NCI-H1105 (cell line): ENCODE measurements around the gene TRAPPC4.
"Not testable (repeated sequence)": the region's sequence is repeated elsewhere in the genome, so short reads cannot be mapped to it uniquely, and the experiment has no call there.

Experiments
- DNase-seq: peaks from one replicate; lab custom pipeline; 2025; lab: John Stamatoyannopoulos, UW

TRAPPC4 gene

DNA sequence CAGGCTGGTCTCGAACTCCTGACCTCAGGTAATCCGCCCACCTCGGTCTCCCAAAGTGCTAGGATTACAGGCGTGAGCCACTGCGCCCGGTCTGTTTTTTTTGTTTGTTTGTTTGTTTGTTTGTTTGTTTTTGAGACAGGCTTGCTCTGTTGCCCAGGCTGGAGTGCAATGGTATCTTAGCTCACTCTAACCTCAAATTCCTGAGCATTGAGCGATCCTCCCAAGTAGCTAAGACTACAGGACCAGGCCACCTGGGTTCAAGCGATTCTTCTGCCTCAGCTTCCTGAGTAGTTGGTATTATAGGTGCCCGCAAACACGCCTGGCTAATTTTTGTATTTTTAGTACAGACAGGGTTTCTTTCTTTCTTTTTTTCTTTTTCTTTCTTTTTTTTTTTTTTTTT is 14.9 kb downstream of the TRAPPC4 start:
- not testable (repeated sequence) for DNase-seq

GRCh38 chr11:119034813-119035212 is 16.2 kb downstream of the TRAPPC4 start:
- DNase-seq, result no peak

DNA sequence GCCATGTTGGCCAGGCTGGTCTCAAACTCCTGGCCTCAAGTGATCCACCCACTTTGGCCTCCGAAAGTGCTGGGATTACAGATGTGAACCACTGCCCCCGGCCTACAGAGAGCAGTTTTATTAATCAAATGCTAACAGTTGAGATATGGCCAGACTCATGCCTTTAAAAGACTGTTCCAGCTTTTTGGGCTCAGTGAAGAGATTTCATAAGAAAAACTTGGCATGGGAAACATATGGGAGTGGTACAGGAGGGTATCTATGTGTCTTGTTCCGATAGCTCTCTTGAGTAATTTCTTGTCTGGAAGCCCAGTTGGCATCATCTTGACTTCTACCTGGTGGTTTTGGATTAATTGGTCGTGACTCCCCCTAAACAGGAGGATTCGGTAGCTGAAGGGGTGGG is 20.3 kb downstream of the TRAPPC4 start:
- DNase-seq, result no peak

DNA sequence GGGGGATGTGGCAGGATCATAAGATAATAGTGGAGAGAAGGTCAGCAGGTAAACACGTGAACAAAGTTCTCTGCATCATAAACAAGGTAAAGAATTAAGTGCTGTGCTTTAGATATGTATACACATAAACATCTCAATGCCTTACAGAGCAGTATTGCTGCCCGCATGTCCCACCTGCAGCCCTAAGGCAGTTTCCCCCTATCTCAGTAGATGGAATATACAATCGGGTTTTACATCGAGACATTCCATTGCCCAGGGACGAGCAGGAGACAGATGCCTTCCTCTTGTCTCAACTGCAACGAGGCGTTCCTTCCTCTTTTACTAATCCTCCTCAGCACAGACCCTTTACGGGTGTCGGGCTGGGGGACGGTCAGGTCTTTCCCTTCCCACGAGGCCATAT is 20.9 kb downstream of the TRAPPC4 start:
- DNase-seq, result not testable (repeated sequence)

DNA sequence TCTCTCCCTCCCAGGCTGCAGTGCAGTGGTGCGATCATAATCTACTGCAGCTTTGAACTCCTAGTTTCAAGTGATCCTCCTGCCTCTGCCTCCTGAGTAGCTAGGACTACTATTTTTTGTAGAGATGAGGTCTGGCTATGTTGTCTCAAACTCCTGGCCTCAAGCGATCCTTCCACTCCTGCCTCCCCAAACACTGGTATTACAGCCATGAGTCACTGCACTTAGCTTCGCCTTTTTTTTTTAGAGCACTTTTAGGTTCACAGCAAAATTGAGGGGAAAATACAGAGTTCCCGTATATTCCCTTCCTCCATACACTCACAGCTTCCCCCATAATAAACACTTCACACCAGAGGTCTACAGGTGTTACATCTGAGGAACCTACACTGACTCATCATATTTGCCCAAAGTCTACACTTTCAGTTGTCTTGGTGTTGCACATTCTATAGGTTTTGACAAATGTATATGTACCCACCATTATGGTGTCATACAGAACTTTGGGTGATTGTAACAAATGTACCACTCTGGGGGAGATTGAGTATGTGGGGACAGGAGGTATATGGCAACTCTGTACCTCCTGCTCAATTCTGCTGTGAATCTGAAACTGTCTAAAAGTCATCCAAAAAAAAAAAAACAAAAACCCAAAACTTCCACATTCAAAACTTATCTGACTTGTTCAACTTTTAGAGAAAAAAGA is 23.4 kb downstream of the TRAPPC4 start:
- no peak for DNase-seq

GRCh38 chr11:119042927-119043326 is 24.4 kb downstream of the TRAPPC4 start:
- no peak for DNase-seq

DNA sequence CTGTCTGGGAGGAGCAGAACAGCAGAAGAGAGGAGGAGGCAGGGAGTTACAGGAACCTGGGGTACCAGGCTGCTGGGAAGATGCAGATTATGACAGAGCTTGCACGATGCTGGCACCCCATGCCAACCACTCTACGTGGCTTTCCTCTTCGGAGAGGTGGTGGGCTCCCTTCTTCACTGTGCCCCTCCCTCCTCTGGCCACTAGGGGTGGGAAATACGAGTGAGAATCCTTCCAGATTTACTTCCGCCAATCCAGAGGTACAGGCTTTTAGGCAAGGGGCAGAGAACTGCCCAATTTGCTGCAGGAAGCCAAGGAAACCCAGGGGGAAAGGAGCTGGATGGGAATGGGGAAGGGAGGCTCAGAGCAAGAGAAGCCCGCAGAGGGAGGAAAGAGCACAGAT is 26.1 kb downstream of the TRAPPC4 start:
- no peak for DNase-seq

DNA sequence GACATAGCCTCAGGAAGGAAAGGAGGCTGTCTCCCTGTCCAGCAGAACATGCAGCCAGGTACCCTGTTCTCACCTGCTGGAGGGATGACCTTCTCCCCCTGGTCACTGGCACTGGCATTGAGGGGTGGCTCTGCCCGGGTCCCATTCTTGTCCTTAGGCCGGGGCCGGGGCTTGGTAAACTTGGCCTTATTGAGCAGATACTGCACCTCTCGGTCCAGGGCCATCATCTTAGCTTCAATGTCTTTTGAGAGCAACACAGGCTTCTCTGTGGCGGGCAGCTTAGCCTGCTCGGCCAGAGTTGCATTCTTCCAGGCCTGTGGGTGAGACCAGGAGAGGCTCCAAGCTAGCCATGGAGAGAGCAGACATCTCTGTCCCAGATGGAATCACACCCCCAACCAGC is 27.9 kb downstream of the TRAPPC4 start:
- no peak for DNase-seq

GRCh38 chr11:119047205-119047604 is 28.6 kb downstream of the TRAPPC4 start:
- no peak for DNase-seq

GRCh38 chr11:119048644-119049043 is 30.1 kb downstream of the TRAPPC4 start:
- no peak for DNase-seq

DNA sequence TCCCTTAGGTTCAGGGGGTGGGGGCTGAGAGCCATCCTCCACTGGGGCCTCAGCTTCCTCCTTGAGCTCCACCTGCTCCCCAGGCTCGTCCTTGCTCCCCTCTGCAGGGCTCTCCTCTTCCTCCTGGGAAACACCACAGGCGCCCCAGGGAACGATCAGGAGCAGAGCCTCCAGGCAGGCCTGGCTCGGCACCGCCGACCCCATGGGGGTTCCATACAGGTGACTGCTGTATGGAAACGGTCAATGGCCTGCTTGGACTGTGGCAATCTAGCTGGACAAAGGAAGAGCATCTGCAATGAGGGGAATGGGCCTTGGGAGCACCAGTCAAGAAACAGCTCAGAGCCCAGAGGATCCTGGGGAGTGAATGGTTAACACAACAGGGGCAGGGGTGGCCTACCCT is 30.5 kb downstream of the TRAPPC4 start:
- no peak for DNase-seq

GRCh38 chr11:119051440-119052162 is 33.0 kb downstream of the TRAPPC4 start:
- DNase-seq, result no peak

DNA sequence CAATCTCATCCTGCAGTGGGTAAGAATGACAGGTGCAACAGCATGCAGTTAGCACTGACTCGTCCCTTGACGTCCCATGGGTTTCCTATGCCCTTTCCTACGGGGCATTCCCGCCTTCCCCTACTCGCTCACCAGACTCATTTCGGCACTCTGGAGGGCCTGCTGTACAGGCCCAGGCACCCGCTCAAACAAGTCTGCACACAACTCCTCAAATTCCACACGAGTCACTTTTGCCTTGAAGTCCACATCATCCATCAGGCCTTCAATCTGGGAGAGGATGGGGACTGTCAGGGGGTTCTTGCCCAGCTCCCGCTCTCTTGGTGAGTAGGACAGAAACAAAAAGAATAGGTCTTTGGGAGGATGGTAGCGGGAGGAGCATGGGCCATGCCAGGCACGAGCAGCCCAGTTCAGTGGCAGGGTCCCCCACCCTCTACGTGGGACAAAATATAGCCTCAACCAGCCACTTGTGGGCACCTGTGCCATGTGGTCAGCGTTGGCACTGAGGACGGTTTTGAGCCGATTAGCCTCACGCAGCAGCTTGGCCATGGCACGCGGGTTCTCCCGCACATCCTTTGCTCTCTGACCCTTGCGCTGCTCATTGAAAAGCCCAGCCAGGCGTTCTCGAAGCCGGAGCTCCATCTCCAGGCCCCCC is 33.7 kb downstream of the TRAPPC4 start:
- DNase-seq, result no peak

DNA sequence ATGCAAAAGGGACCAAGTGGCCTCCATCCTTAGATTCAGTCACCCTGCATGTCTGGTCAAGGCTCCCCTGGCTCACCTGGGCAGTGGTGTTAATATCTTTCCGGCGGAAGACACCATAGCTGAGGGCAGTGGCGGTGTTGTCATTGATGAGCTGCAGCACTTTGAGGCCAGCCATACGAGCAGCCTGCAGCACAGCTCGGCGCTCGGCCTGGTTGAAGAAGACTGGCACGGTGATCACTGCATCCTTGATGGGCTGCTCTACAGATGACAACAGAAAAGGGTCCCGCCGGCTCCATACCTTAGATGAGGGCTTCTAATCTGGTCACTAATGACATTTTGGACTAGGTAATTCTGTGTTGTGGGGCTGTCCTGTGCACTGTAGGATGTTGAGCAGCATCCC is 35.9 kb downstream of the TRAPPC4 start:
- no peak for DNase-seq

- no peak for DNase-seq
These were observed 37.3 kb downstream of the TRAPPC4 start for GRCh38 chr11:119055901-119056300.

DNA sequence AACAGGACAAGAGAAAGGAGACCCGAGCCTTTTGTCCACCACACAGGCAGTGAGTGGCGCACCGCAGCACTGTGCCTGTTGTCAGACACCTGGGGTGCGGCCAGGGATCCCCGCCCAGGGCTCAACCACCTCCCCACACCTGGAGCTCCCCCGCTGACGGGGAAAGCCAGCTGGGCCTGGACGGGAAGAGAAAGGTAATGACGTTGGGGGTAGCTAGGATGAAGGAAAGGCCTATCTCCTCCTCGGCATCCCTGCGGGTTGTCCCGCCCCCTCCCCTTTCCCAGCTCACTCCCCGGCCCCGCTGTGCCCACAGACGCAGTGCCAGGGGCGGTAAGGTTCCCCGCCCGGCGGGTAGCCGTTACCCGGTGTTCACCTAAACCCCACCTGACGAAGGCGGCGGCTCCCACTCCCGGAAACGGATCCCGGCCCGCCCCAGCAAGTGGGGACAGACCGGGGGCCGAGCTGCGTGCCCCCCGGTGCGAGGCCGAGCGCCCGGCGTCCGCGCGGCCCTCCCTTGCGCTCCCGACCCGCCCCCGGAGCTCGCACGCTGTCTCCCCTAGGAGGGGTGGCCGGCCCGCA is 37.9 kb downstream of the TRAPPC4 start:
- DNase-seq, result no peak

- DNase-seq, result peak; percentile 100
These were observed 38.6 kb downstream of the TRAPPC4 start, which contains the start of gene HYOU1 for GRCh38 chr11:119057000-119057769. Gene HYOU1, minus strand, starts transcription at chr11:119057205. Its CDS starts 1,045 bp downstream, at chr11:119056160.

DNA sequence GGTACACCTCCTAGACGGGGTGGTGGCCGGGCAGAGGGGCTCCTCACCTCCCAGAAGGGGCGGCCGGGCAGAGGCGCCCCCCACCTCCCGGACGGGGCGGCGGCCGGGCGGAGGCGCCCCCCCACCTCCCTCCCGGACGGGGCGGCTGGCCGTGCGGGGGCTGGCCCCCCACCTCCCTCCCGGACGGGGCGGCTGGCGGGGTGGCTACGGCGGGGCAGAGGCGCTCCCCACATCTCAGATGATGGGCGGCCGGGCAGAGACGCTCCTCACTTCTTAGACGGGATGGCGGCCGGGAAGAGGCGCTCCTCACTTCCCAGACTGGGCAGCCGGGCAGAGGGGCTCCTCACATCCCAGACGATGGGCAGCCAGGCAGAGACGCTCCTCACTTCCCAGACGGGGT is 40.6 kb downstream of the TRAPPC4 start:
- not testable (repeated sequence) for DNase-seq

GRCh38 chr11:119061256-119061655 is 42.7 kb downstream of the TRAPPC4 start:
- no peak for DNase-seq

DNA sequence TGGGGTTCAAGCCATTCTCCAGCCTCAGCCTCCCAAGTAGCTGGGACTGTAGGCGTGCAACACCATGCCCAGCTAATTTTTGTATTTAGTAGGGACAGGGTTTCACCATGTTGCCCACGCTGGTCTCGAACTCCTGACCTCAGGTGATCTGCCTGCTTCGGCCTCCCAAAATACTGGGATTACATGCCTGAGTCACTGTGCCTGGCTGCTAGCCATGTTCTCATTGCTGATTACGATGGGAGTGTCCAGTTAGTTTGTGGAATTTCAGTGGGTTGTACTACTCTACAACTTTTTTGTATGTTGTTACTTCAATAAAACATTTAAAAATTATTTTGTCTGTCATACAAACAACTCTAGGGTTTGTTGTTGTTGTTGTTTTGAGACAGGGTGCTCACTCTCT is 44.2 kb downstream of the TRAPPC4 start:
- no peak for DNase-seq

- no peak for DNase-seq
These were observed 46.8 kb downstream of the TRAPPC4 start for GRCh38 chr11:119065369-119065768.
